ENCODE data around the gene SSU72.

The SSU72 gene

GRCh38 chr1:1569341-1569740, 5.3 kb downstream of the SSU72 start:
- Histone ChIP-seq H4K20me1 (ENCODE audit: insufficient read depth) (peaks cover 27% of the 10 kb centered on the region), H3K4me2 (no peak overlapping the region), H3K36me3 (ENCODE audit: insufficient read depth) (peaks cover 8% of the 10 kb centered on the region; the same call in 1 of the 2 replicates), H3K27ac (no peak overlapping the region), H3K79me2 (ENCODE audit: insufficient read depth, low read depth) (peaks cover 100% of the 10 kb centered on the region), H3K4me1 (ENCODE audit: low read depth, poor library complexity, severe bottlenecking) (peaks cover 3% of the 10 kb centered on the region), H2AFZ (ENCODE audit: low read depth) (no peak overlapping the region), H3K4me3 (IDR thresholded peaks at IDR 0.05; ENCODE audit: insufficient read depth, low read depth, low read length) (no peak overlapping the region), H3K27me3 (ENCODE audit: insufficient read depth, low read depth) (no peaks in the 10 kb centered on the region), H3K9ac (no peak overlapping the region)
- TF ChIP-seq CTCF (conservative IDR thresholded peaks at IDR 0.05; ENCODE audit: low read depth, low read length), result no peak

GRCh38 chr1:1567891-1568291, 6.8 kb downstream of the SSU72 start:
- Histone ChIP-seq H3K4me2 (no peak overlapping the region), H4K20me1 (ENCODE audit: insufficient read depth) (peaks cover 28% of the 10 kb centered on the region), H3K27ac (no peak overlapping the region), H3K27me3 (ENCODE audit: insufficient read depth, low read depth) (no peaks in the 10 kb centered on the region), H2AFZ (ENCODE audit: low read depth) (no peak overlapping the region), H3K4me1 (ENCODE audit: low read depth, poor library complexity, severe bottlenecking) (no peaks in the 10 kb centered on the region), H3K79me2 (ENCODE audit: insufficient read depth, low read depth) (peaks cover 100% of the 10 kb centered on the region), H3K9ac (no peak overlapping the region), H3K36me3 (ENCODE audit: insufficient read depth) (peaks cover 8% of the 10 kb centered on the region; the same call in 1 of the 2 replicates), H3K4me3 (IDR thresholded peaks at IDR 0.05; ENCODE audit: insufficient read depth, low read depth, low read length) (no peak overlapping the region)
- TF ChIP-seq CTCF (conservative IDR thresholded peaks at IDR 0.05; ENCODE audit: low read depth, low read length), result no peak

- no peak overlapping the region for H3K4me2 ChIP-seq
- H3K27ac ChIP-seq, result no peak overlapping the region
- H2AFZ ChIP-seq (ENCODE audit: low read depth), result no peak overlapping the region
- peaks cover 99% of the 10 kb centered on the region for H3K79me2 ChIP-seq (ENCODE audit: insufficient read depth, low read depth)
- H3K27me3 ChIP-seq (ENCODE audit: insufficient read depth, low read depth), result no peaks in the 10 kb centered on the region
- TF ChIP-seq CTCF (conservative IDR thresholded peaks at IDR 0.05; ENCODE audit: low read depth, low read length), result no peak
- peaks cover 8% of the 10 kb centered on the region; the same call in 1 of the 2 replicates for H3K36me3 ChIP-seq (ENCODE audit: insufficient read depth)
- H3K9ac ChIP-seq, result no peak overlapping the region
- no peaks in the 10 kb centered on the region for H3K4me1 ChIP-seq (ENCODE audit: low read depth, poor library complexity, severe bottlenecking)
- H4K20me1 ChIP-seq (ENCODE audit: insufficient read depth), result peaks cover 28% of the 10 kb centered on the region
- no peak overlapping the region for H3K4me3 ChIP-seq (IDR thresholded peaks at IDR 0.05; ENCODE audit: insufficient read depth, low read depth, low read length)
Observed at GRCh38 chr1:1567152-1567875, 7.3 kb downstream of the SSU72 start.

GRCh38 chr1:1565340-1565739, 9.3 kb downstream of the SSU72 start:
- peaks cover 85% of the 10 kb centered on the region for H3K79me2 ChIP-seq (ENCODE audit: insufficient read depth, low read depth)
- H4K20me1 ChIP-seq (ENCODE audit: insufficient read depth), result peaks cover 27% of the 10 kb centered on the region
- H3K36me3 ChIP-seq (ENCODE audit: insufficient read depth), result peaks cover 6% of the 10 kb centered on the region; the same call in 1 of the 2 replicates

More at GRCh38 chr1:1565340-1565739, 9.3 kb downstream of the SSU72 start:
- H3K4me3 ChIP-seq (IDR thresholded peaks at IDR 0.05; ENCODE audit: insufficient read depth, low read depth, low read length), result no peak overlapping the region
- no peak overlapping the region for H3K27ac ChIP-seq
- H2AFZ ChIP-seq (ENCODE audit: low read depth), result no peak overlapping the region
- TF ChIP-seq CTCF (conservative IDR thresholded peaks at IDR 0.05; ENCODE audit: low read depth, low read length), result no peak
- H3K4me1 ChIP-seq (ENCODE audit: low read depth, poor library complexity, severe bottlenecking), result no peaks in the 10 kb centered on the region
- no peak overlapping the region for H3K9ac ChIP-seq
- H3K27me3 ChIP-seq (ENCODE audit: insufficient read depth, low read depth), result no peaks in the 10 kb centered on the region
- no peak overlapping the region for H3K4me2 ChIP-seq
